ENCODE data around the gene TJP2.

Gene TJP2

DNA sequence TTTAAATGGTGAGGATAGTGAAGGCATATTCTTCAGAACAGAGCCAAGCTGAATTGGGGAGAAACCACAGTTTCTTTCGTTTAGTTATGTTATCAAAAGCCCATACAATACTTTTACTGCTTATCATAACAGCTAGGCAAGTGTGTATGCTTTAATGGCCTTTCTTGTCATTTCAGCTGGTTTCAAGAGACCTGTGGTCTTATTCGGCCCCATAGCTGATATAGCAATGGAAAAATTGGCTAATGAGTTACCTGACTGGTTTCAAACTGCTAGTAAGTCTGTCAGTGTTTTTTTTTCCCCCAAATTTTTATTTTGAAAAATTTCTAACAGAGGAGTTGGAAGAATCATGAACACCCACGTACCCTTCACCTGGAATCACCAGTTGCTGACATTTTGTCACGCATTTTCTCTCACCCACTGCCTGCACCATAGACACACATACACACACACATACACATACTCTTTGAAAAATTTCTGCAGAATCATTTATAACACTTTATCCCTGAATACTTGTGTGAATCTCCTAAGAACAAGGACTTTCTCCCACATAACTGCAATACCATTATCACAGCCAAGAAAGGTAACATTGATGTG is 63.7 kb downstream of the TJP2 start:
- no peak for DNase-seq

DNA sequence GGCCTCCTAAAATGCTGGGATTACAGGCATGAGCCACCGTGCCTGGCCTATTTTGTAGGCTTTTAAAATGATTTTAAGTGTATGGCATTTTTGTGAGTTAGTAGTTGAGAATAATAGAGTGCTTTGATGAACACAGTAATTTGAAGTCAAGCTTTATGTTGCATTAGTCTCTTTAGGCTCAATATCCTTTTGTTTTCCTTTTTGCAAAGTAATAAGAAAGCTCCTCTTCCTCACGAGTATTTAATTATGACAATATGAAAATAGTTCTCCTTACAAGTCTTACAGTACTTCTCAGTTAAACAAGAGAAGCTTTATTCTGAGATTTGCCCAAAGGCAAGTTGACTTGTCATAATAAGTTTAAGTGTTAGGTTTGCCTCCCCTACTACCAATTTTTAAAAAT is 69.0 kb downstream of the TJP2 start:
- DNase-seq, result no peak

DNA sequence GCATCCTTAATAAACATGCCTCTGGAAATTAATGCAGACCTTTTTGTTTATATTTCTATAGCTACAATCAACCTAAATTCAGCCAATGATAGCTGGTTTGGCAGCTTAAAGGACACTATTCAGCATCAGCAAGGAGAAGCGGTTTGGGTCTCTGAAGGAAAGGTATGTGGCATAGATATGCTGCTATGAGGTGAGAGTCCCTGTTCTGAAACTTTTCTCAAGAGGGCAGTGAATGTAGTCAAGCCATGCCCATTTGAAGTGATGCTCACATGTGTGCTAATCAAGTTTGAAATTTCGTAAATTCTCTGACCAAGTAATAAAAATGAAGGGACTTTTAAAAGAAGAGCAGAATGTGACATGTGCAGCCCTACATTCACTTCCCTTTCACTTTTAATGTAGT is 72.6 kb downstream of the TJP2 start:
- DNase-seq, result no peak

DNA sequence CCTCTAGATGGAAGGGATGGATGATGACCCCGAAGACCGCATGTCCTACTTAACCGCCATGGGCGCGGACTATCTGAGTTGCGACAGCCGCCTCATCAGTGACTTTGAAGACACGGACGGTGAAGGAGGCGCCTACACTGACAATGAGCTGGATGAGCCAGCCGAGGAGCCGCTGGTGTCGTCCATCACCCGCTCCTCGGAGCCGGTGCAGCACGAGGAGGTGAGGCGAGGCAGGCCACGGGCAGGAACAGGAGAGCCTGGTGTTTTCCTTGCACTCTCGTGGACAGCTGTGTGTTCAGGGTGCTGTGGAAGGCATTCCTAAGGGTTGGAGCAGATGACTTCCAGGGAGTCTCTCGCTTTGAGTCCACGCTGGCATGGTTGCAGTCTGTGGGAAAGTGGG is 73.9 kb downstream of the TJP2 start:
- DNase-seq, result no peak

DNA sequence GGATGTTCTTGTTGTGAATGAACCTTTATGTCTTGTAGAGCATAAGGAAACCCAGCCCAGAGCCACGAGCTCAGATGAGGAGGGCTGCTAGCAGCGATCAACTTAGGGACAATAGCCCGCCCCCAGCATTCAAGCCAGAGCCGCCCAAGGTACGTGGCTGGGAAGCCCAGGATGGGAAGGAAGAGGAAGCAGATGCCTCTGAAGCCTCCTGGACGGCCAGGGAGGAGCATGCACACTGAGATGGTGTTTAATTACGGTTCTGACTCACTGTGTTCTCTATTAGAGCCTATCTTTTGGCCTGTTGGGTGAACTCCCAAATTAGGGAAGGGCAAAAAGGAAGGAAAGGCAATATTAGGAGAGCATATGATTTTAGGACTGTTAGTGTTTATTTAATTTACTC is 75.3 kb downstream of the TJP2 start:
- no peak for DNase-seq

DNA sequence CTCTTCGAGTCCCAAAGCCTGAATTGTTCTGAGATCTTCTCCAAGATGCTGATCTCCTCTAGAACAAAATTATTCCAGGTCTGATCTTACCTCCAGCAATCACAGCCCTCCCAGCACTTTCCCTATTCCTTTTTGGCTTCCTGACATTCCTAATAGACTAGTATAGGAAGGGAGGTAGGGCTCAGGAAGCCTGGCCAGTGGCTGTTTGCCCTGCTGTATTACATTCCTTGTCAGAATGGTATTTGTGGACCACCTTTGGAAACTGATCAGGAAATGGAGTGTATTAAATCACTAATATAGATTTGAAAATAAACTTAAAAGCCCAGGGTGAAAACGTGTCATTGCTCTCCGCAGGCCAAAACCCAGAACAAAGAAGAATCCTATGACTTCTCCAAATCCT is 76.6 kb downstream of the TJP2 start:
- no peak for DNase-seq

DNA sequence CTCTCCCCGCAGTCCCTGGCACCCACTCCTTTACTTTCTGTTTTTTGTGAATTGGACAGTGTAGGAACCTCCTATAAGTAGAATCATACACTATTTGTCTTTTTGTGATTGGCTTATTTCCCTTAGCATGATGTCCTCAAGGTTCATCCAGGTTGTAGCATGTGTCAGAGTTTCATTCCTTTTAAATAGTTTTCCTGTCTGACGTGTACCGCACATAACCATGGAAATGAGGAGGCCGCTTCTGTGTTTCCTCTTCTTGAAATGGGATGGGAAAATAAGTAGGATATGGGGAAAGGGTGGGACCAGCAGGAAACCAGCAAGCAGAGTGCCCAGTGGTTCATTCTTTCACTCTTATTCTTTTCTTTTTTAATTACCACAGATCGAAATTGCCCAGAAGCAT is 78.4 kb downstream of the TJP2 start:
- no peak for DNase-seq

DNA sequence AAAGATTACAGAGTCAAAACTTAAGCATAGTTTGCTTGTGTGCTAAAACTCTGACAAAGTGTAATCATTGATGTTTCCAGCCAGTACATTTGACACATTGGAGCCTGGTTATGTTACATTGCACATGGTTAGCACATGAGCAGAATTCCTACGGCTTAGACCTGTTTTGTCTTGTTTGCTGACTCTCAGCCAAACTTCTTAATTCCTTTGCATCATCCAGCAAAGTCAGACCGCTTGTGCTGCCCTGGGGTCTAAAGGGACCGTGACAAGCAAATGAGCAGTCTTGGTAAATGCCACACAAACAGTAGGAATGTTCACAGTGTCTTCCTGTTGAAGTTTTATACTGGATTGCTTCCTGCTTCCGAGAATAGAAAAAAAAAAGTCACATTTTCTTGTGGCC is 79.0 kb downstream of the TJP2 start:
- no peak for DNase-seq

DNA sequence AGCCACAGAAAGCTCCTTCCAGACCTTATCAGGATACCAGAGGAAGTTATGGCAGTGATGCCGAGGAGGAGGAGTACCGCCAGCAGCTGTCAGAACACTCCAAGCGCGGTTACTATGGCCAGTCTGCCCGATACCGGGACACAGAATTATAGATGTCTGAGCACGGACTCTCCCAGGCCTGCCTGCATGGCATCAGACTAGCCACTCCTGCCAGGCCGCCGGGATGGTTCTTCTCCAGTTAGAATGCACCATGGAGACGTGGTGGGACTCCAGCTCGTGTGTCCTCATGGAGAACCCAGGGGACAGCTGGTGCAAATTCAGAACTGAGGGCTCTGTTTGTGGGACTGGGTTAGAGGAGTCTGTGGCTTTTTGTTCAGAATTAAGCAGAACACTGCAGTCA is 80.1 kb downstream of the TJP2 start:
- no peak for DNase-seq

DNA sequence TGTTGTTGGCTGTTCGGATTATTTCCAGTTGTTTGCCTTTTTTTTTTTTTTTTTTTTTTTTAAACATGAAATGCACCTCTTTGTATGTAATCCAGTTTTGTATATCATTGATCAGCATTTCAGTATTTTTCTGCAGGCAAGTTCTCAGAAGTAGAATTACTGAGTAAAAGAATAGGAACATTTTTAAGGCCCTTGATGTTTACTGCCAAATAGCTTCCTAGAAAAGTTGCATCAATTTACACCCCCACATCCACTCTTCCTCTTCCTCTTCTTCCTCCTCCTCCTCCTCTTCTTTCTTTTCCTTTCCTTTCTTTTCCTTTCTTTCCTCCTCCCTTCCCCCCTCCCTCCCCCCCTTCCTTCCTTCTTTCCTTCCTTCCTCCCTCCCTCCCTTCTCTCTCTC is 81.5 kb downstream of the TJP2 start:
- DNase-seq, result no peak

DNA sequence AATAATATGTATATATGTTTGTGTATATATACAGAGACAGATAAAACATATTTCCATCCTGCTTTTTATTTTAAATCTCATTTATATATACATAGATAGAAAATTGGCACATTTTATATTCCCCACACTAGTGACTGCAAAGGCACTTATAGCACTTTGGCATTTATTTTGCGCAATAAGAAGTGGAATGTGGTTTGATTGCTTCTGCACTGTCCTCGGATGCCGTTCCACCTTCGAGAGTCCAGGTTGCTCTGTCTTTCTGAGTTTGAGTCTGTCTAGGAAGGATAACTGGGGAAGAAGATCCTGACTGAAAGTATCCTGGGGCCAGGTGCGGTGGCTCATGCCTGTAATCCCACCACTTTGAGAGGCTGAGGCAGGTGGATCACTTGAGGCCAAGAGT is 84.5 kb downstream of the TJP2 start:
- no peak for DNase-seq

DNA sequence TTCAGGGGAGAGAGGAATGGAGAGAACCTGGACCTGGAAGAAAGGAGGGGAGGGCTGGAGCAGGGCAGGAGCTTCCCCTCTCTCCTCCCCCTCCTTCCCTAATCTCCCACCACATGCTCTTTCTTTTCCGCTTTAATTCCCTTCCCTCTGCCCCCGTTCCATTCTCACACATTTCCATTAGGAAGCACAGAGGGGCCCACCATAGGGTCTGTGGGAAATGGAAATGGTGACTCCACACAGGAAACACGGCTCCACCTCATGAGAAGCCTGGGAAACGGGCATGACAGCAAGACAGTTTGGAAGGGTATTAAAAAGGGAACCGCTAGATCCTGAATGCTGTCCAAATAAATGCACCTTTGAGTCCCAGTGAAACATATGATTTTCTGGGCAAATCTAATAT is 86.1 kb downstream of the TJP2 start:
- no peak for DNase-seq

DNA sequence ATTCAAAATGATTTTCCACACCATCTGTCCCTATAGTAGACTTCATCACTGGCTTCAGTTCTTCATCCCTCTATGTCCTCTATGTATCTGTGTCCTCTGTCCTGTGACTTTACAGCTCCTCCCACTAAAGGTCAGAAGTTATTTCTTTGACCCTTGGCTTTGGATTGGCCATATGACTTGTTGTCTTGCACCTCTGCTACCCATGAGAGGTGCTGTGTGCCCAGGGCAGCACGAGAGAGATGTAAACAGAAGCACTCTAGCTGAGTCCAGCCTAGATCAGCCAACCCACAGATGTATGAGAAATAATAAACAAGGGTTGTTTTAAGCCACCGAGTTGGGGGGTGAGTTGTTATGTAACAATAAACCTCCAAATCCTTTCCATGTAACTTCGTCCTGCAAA is 87.6 kb downstream of the TJP2 start:
- no peak for DNase-seq

DNA sequence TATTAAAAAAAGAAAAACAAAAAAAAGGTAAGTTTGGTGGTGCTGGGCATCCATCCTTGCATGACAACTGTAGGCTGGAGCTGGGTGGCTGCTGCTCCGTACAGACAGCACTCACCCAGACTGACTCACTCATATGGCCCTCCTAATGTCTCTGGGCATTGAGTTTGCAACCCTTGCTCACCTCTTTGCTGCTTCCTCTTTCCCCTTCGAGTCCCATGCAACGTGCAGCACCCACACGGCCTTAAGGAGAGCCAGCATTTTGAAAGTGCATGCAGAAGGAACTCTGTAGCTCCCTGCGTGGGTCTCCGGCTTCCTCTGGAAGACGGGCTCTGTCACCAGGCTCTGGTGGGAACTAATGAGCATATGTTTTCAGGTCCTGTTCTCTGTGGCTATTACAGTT is 90.4 kb downstream of the TJP2 start:
- DNase-seq, result no peak

DNA sequence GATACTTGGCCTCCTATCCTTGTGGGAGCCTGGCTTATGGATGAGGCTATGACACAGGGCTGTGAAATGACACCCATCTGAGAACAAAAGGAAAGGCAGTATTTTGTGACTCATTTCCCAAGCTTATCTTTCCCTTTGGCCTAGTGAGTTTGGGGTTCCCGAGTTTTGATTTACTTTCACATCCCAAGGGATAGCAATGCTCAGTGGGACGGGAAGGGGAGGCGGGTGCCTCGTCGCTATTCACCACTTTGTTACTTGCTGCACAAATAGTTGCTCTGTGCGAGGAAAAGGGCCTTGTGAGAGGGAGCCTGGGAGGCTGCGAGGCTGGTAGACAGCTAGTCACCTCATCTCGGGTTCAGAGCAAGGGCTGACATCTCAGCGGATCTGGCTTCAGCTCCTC is 91.8 kb downstream of the TJP2 start:
- no peak for DNase-seq

DNA sequence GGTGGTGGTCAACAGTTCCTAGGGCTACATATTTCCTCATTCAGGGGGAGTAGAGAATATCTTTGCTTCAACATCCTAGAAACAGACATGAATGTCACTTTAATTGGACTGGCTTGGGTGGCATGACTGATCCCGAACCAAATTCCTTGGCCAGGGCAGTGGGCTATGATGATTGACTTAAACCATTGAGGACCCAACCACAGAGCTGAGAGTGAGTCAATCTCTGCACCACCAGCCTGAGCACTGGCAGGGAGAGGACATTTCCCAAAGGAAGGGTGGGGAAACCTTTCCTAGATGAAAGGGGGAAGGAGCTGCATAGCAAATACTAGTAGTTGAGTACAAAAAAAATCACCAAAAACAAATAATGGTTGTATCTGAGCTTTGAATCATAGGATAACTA is 98.1 kb downstream of the TJP2 start:
- DNase-seq, result no peak

DNA sequence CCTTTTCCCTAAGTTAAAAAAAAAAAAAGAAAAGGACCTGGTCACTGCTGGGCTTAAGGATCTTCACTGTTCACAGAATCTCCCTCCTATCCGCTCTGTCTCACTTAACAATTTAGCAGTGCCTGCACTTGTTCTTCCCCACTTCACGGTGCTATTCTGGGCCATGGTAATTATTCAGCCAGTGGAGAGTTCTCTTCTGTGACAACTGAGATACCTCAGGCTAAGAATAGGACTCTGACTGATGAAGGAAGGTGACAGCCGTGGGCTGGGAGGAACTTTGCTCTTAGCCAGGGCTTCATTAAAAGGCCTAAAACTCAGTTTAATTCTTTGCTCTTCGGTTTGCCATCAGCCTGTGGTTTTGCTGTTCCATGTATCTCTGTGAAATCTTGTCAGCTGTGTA is 99.1 kb downstream of the TJP2 start:
- no peak for DNase-seq

DNA sequence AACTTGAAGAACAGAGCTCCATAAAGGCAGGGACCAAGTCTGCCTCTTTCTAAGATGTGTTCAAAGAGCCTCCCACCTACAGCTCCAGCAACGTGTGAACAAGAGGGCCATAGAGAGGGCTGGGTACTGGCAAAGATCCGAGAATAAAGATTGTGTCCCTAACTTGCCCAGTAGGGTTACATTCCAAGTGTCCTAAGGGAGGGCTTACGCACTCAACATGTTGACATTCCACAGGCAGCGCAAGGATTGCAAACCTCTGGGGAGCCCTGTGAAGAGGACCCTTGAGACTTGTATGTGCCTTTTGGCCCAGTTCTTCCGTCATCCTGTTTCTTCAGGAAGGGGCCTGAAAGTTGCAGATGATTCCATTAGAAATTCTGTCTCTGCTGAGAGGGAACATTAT is 102.7 kb downstream of the TJP2 start:
- no peak for DNase-seq

DNA sequence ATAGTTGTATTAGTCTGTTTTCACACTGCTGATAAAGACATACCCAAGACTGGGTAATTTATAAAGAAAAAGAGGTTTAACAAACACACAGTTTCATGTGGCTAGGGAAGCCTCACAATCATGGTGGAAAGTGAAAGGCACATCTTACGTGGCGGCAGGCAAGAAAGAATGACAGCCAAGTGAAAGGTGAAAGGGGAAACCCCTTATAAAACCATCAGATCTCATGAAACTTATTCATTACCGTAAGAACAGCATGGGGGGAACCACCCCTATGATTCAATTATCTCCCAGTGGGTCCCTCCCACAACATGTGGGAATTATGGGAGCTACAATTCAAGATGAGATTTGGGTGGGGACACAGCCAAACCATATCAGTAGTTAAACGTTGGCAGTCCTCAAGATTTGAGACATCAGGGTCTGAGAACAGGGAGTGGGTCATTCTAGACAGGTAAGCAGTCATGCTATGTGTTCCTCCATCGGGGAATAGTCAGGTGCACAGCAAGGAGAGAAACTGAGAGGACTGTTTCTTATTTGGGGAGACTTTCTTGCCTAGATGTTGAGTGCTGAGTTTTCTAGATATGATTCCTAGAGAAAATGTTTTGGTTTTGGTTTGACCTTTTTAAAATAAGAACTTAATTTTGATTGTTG is 105.1 kb downstream of the TJP2 start:
- no peak for DNase-seq

DNA sequence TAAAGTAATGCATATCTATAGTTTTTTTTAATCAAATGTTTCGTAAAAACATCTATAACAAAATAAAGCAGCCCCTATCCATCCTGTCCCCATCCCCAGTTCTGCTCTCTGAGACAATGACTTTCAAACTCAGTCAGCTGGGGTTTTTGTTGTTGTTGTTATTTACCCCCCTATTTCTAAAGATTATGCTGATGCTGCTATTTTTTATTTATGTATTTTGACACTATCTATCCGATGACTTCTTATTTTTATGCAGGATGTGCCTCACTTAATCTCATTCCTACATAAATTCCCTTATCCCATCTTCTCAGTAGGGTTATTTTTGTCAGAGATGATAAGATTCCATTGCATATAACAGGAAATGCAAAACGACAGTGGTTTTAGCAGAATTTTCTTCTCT is 105.7 kb downstream of the TJP2 start:
- DNase-seq, result no peak

DNA sequence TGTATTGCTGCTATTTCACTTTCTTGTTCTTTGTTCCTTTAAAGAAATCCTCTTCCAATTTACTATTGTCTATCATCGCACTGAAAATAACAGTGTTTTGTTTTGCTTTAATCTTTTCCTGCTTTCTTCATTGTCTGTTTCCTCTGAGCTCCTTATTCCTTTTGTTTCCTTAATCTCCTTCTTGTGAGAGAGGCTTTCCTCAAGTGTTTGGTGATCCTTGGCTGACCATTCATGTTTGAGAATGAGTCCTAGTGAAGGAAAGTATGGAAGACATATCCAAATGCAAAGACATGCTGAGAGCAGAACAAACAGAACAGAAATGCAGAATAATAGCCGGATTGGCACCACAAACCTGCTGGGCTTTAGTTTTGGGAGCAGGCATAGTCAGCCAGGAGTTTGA is 108.9 kb downstream of the TJP2 start:
- no peak for DNase-seq

DNA sequence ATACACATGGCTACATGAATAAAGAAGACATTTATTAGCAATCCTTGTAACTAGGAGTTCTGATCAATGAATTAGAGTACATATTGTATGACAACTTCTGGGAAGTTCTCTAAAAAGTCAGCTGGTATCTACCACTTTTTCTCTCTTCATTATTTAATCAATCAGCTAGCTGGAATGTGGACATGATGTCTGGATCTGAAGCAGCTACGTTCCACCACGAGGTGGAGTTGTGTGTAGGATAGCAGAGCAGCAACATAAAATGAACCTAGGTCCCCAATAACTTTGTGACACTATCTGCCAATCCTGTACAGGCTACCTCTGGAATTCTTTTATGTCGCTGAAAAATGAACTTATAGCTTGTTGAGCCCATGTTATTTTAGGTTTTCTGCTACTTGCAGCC is 118.0 kb downstream of the TJP2 start:
- no peak for DNase-seq

DNA sequence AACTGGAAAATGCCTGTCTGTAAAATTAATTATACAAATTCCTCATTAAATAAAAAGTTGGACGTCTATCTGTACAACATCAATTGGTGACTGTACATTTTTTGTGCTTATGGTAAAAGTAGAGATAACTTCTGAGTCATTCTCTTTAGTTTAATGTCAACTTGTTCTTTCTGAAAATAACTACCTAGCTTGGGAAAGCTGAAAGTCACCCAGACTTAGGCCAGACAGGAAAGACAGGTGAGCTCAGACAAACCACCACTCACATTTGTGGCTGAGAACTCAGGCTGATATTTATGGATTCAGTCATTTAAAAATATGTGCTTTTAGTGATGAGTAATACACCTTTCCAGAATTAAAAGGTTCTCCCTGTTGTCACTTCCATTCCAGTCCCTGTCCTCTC is 119.1 kb downstream of the TJP2 start:
- no peak for DNase-seq

DNA sequence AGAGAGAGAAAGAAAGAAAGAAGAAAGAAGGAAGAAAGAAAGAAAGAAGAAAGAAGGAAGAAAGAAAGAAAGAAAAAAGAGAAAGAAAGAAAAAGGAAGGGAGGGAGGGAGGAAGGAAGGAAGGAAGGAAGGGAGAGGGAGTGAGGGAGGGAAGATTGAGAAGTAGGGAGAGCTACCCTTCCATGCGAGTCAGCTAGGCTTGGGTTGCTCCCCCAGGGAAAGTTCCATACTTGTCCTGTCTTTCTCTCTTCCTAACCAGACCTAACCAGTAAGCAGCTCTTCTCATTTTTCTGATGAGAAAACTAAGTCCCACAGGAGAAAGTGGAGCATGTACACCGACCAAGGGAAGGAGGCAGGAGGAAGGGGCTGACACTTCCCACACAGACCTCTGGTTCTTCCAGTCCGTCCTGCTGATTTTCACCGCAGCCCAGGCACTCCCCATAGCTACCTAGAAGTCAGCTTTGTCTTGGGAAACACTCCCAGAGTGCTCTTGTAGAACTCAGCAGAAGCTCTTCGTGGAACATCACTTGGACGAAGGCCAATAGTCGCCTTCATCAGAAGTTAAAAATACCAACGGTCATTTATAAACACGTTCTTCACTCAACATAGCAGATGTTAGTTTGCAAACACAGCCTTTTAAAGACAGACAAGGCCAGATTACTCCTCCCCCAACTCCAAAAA is 121.9 kb downstream of the TJP2 start:
- DNase-seq, result no peak
